ENCODE measurements around the gene DPT.

Gene DPT

DNA sequence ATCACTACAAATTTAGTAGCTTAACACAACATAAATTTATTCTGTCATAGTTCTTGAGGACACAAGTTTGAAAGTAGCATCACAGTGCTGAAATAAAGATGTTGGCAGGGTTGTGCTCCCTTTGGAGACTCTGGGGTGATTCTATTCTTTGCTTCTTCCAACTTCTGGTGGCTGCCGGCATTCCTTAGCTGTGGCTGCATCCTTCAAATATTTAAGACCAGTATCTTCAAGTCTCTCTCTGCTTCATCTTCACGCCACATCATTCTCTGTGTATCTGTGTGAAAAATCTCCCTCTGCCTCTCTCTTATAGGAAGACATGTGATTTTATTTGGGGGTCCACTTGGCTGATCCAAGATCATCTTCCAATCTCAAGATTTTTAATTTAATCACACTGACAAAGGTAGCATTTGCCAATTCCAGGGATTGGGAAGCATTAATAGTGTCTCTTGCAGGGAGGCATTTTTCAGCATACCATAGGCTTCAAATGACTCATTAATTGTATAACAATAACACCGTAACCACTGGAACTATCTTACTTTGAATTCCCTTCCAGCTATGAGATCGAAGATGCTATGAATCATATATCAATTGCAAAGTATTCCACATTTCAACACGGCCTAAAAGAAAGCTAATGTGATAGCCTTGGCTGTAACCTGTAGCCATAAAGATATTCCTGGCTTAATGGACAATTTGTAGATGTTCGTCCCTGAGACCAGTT is 74.6 kb downstream of the DPT start:
- DNase-seq = no peak

GRCh38 chr1:168653567-168653966 is 75.4 kb downstream of the DPT start:
- peak; percentile 5 for DNase-seq

- no peak for DNase-seq
Observed at GRCh38 chr1:168645721-168646120, 83.3 kb downstream of the DPT start.
